Uterus (tissue), 4 donors: ENCODE measurements around the gene PTPRD. TPM values are rescaled to one million over a fixed set of nuclear protein-coding genes. Genes with fewer than 3 reads are reported as not detected.

Experiments
- DNase-seq, 2 donors: peaks; one replicate each; pipeline ENCODE4 v3.0.0-alpha.2; 2019 to 2020
- H3K27ac ChIP-seq, 2 donors: fragments of 200-600 bp; sonication (generic); 1 replicate in 1 of 2; 2 replicates in 1 of 2; pipeline ENCODE4 v1.5.1; 2016 to 2018
- H3K27me3 ChIP-seq, 2 donors: fragments of 200-600 bp; sonication (generic); one replicate each; pipeline ENCODE4 v1.5.1; 2018 to 2019; ENCODE audit warnings: control low read depth in 1 of 2
- H3K36me3 ChIP-seq, 2 donors: fragments of 200-600 bp; sonication (generic); one replicate each; pipeline ENCODE4 v1.5.1; 2019; ENCODE audit warnings: control low read depth in 1 of 2
- H3K4me1 ChIP-seq, 2 donors: fragments of 200-600 bp; sonication (generic); one replicate each; pipeline ENCODE4 v1.5.1; 2018 to 2019; ENCODE audit warnings: control low read depth in 1 of 2
- H3K4me3 ChIP-seq, 2 donors: fragments of 200-600 bp; sonication (generic); 1 replicate in 1 of 2; 2 replicates in 1 of 2; pipeline ENCODE4 v1.5.1; 2018 to 2019; ENCODE audit warnings: mild to moderate bottlenecking in 1 of 2
- H3K9me3 ChIP-seq, 2 donors: fragments of 200-600 bp; sonication (generic); one replicate each; pipeline ENCODE4 v1.5.1; 2019; ENCODE audit warnings: control low read depth in 1 of 2
- CTCF ChIP-seq, 4 experiments: fragments of 200-600 bp in 2 of 4; fragments of 450-650 bp in 2 of 4; sonication (generic) in 2 of 4; IDR thresholded peaks; one replicate each; pipeline ENCODE4 v1.5.1; 2016 to 2019; ENCODE audit warnings: antibody characterized with exemption in 4 of 4, mild to moderate bottlenecking in 2 of 4, moderate library complexity in 1 of 4
- POLR2A ChIP-seq, 2 donors: fragments of 450-650 bp; IDR thresholded peaks; one replicate each; pipeline ENCODE4 v1.6.1; 2016; ENCODE audit warnings: antibody characterized with exemption in 2 of 2, mild to moderate bottlenecking in 1 of 2, moderate library complexity in 1 of 2
- intact Hi-C: fragments of 100-400 bp; cut with DNase I; formaldehyde crosslinking; loops from one replicate; pipeline ENCODE4 v1.15.1; 2023; ENCODE audit warnings: low total_unique reads
- total RNA-seq, 4 donors: library from RNA; depleted of rRNA in 3 of 4; stranded (reverse); fragments of >200 nt in 3 of 4; gene quantifications; one replicate each; pipeline versions ENCODE4 v1.1.0 to v1.2.4, GENCODE V29; 2014 to 2023
- donor health status: DM: yes; HTN: yes; CAD: no.

PTPRD gene
- total RNA-seq, 4 donors from 2014 or later = 1.2 to 136 (median 26.4) TPM

DNA sequence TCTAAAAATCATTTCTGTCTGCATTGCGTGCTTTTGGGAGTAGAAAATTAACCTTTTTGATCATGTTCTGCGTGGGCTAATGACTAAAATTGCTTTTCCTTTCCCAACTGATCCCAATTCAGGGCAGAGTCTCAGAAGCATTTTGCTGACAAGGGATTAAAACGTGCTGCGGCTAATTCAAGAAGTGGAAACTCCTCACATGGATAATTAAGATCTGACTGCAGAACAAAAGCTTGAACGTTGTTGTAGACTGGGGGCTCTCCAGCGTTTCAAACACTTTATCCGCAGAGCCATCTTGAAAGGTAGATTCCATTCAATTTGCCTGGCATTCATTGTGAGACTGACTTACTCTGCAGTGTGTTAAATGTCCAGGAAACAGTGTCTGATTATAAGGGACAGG, 2327.9 kb downstream of the PTPRD start:
- Histone ChIP-seq H3K36me3 (no peaks in the 10 kb centered on the region), H3K4me1 (no peaks in the 10 kb centered on the region), H3K4me3 (no peak overlapping the region), H3K27ac (no peak overlapping the region), H3K27me3 (no peaks in the 10 kb centered on the region), H3K9me3 (no peaks in the 10 kb centered on the region)
- no peak for DNase-seq
- TF ChIP-seq CTCF (IDR thresholded peaks at IDR 0.05) (no peak), POLR2A (IDR thresholded peaks at IDR 0.05) (no peak)
- intact Hi-C loops = no loop called here

GRCh38 chr9:8282535-8282934, 2330.3 kb downstream of the PTPRD start:
- intact Hi-C loops = no loop called here
- Histone ChIP-seq H3K4me1 (no peaks in the 10 kb centered on the region), H3K36me3 (no peaks in the 10 kb centered on the region), H3K27me3 (no peaks in the 10 kb centered on the region), H3K4me3 (no peak overlapping the region), H3K27ac (no peak overlapping the region), H3K9me3 (no peaks in the 10 kb centered on the region)
- DNase-seq = no peak
- TF ChIP-seq POLR2A (IDR thresholded peaks at IDR 0.05) (no peak), CTCF (IDR thresholded peaks at IDR 0.05) (no peak)

GRCh38 chr9:8280811-8281210, 2332.0 kb downstream of the PTPRD start:
- no peak for DNase-seq
- H3K4me1 ChIP-seq = no peaks in the 10 kb centered on the region
- H3K27me3 ChIP-seq = no peaks in the 10 kb centered on the region
- H3K4me3 ChIP-seq = no peak overlapping the region
- no peak overlapping the region for H3K27ac ChIP-seq
- no peak for TF ChIP-seq CTCF (IDR thresholded peaks at IDR 0.05)
- no peak for TF ChIP-seq POLR2A (IDR thresholded peaks at IDR 0.05)
- no peaks in the 10 kb centered on the region for H3K9me3 ChIP-seq
- intact Hi-C loops = no loop called here
- H3K36me3 ChIP-seq = no peaks in the 10 kb centered on the region

DNA sequence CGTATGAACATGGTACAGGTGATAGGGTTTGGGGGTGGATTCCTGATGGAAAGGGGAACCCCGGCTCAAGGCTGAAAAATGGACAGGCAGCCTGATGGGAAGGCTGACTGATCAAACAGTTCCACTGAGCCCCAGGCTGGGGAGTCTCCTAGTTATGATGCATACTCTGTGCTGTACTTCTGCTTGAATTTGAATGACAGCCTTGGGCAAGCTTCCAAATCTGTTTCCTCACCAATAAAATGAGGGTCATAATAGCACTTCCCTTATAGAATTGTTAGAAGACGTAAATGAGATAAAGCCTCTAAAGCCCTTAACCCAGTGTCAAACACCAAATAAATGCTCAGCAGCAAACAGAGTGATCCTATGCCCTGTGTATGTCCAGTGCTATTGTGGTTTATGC, 2334.8 kb downstream of the PTPRD start:
- Histone ChIP-seq H3K4me1 (no peaks in the 10 kb centered on the region), H3K36me3 (no peaks in the 10 kb centered on the region), H3K4me3 (no peak overlapping the region), H3K27me3 (no peaks in the 10 kb centered on the region), H3K27ac (no peak overlapping the region), H3K9me3 (no peaks in the 10 kb centered on the region)
- intact Hi-C loops = no loop called here
- no peak for TF ChIP-seq POLR2A (IDR thresholded peaks at IDR 0.05)
- no peak for TF ChIP-seq CTCF (IDR thresholded peaks at IDR 0.05)
- no peak for DNase-seq

GRCh38 chr9:8270235-8270634, 2342.6 kb downstream of the PTPRD start:
- intact Hi-C loops = no loop called here
- H3K27me3 ChIP-seq = no peaks in the 10 kb centered on the region

More at GRCh38 chr9:8270235-8270634, 2342.6 kb downstream of the PTPRD start:
- no peak overlapping the region for H3K4me3 ChIP-seq
- H3K27ac ChIP-seq = no peak overlapping the region
- H3K4me1 ChIP-seq = no peaks in the 10 kb centered on the region
- no peak for DNase-seq
- TF ChIP-seq CTCF (IDR thresholded peaks at IDR 0.05) (no peak), POLR2A (IDR thresholded peaks at IDR 0.05) (no peak)
- H3K36me3 ChIP-seq = no peaks in the 10 kb centered on the region
- no peaks in the 10 kb centered on the region for H3K9me3 ChIP-seq
